GM08714 (cell line): ENCODE data around the gene DTD1.

ENCODE experiments used
- H3K4me3 ChIP-seq: fragments of 200-500 bp; sonication (Bioruptor generic); 2 replicates; pipeline ENCODE4 v1.5.1; 2014; ENCODE audit warnings: mild to moderate bottlenecking, low read length, inconsistent platforms
- ZNF274 ChIP-seq: IDR thresholded peaks from 2 replicates; pipeline ENCODE4 v1.6.1; 2012; ENCODE audit warnings: mild to moderate bottlenecking, low read depth, low read length

DTD1 gene

DNA sequence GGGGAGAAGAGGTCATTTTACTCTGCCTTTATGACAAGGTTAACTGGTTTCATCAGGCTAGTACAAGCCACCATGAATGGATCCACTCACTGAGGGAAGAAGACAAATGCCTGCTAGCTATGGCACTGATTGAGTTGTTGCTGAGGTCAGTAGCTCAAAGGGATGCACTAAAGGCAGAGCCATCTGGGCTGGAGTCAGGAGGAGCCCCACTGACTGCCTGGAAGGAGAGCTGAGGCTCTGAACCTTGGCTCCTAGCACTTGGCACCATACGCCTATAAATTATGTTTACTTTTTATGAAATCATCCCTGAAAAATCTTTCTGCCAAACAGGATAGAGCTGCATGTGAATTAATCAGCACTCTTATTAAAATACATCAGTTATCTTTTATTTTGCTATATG, 104.6 kb downstream of the DTD1 start:
- H3K4me3 ChIP-seq: no peak overlapping the region

DNA sequence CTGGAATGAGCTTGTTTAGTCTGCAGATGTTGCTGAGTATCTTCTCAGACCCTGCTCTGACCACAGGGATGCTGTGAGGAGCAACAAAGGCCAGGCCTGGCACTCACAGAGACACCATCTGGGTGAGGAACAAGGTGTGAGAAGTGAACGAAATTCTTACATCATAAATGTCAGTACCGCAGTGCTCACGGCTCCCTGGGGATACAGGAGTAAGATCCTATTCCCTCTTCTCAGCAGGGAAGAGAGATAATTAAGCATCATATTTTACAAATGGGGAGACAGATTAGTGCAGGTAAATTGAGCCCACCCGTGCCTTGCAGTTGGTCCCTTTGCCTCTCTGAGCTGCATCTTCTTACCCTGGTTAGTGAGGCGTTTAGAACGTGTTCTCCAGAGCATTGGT, 106.2 kb downstream of the DTD1 start:
- TF ChIP-seq ZNF274: no peak
- no peak overlapping the region for H3K4me3 ChIP-seq

More for the DNA sequence above, 104.6 kb downstream of the DTD1 start:
- TF ChIP-seq ZNF274: no peak

- H3K4me3 ChIP-seq: no peak overlapping the region
- no peak for TF ChIP-seq ZNF274
These were observed 107.3 kb downstream of the DTD1 start for GRCh38 chr20:18695175-18695574.

GRCh38 chr20:18698735-18699380, 111.0 kb downstream of the DTD1 start:
- H3K4me3 ChIP-seq: no peak overlapping the region
- TF ChIP-seq ZNF274: no peak

DNA sequence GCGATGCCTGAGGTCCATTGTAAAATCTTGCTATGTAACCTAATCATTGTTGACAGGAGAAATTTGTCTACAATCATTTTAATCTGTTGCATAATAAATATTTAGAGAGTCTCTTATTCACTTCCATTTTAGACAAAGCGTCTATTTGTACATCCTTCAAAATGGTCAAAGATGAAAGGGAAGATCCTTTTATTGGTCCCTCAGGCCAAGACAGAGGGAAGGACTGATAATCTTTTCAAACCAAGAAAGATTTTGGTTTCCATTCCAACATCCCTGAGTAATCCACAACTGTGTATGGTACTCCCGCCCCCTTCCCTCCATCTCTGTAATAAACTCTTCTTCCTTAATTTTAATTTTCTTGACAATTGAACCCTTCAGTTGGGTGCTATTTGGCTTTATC, 114.1 kb downstream of the DTD1 start:
- no peak overlapping the region for H3K4me3 ChIP-seq
- TF ChIP-seq ZNF274: no peak

GRCh38 chr20:18702736-18703135, 114.9 kb downstream of the DTD1 start:
- TF ChIP-seq ZNF274: no peak
- H3K4me3 ChIP-seq: no peak overlapping the region

GRCh38 chr20:18705490-18705889, 117.6 kb downstream of the DTD1 start:
- no peak for TF ChIP-seq ZNF274
- H3K4me3 ChIP-seq: no peak overlapping the region

DNA sequence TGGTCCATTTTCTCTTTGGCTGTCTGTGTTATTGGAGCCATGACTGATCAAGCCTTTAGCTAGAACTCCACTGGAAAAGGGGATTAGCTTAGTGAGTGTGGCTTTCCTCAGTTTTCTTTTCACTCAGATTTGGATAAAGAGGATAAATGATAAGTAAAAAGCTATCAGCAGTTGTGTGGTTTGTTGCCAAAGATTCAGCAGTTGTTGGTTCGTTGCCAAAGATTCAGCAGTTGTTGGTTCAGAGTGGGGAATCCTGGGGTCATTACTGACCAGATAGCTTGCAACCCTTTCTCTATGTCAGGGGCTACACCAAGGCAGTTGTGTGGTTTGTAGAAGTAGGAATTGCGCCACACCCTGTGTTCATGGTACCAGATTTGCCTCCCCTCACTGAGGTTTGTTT, 118.1 kb downstream of the DTD1 start:
- no peak for TF ChIP-seq ZNF274

GRCh38 chr20:18712131-18712530, 124.3 kb downstream of the DTD1 start:
- no peak overlapping the region for H3K4me3 ChIP-seq
- TF ChIP-seq ZNF274: no peak

More for the DNA sequence above, 118.1 kb downstream of the DTD1 start:
- H3K4me3 ChIP-seq: no peak overlapping the region

DNA sequence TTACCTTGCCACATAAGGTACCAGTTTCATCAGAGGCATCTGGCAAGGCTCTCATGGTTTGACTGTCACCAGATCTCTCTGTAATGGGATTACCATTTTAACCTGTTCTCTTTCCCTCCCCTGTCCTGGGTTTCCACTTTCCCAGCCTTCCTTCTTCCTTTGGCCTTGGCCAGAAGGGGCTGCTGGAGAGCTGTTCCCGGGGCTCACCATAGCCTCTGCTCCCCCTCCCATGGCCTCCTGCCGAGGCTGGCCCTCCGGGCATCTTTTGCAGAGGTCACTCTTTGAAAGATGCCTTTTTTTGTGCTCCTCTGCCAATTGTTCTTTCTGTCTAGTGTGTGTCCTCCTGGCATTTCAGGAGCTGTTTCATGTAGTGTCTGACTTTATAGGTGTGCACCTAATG, 125.0 kb downstream of the DTD1 start:
- H3K4me3 ChIP-seq: no peak overlapping the region

GRCh38 chr20:18715564-18715963, 127.7 kb downstream of the DTD1 start:
- TF ChIP-seq ZNF274: no peak
- no peak overlapping the region for H3K4me3 ChIP-seq

More for the DNA sequence above, 125.0 kb downstream of the DTD1 start:
- TF ChIP-seq ZNF274: no peak

GRCh38 chr20:18717062-18717461, 129.2 kb downstream of the DTD1 start:
- H3K4me3 ChIP-seq: no peak overlapping the region

DNA sequence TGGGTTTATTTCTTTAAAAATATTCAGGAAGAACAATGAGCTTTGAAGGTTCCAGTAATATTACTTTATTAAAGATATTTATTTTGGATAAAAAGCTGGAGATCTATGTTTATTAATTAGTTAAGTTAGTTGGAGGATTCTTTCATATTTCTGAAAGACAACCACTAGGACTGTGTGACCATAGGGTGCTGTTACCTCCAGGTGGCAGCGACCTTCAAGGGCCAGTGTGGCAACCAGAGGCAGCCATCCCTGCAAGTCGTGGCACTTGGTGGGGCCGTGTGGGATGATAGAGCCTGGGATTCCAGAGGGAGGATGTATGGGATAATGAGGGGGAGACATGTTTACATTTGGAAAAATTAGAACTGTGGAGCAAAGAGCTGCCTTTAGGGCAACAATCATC, 130.3 kb downstream of the DTD1 start:
- TF ChIP-seq ZNF274: no peak
- no peak overlapping the region for H3K4me3 ChIP-seq

More at GRCh38 chr20:18717062-18717461, 129.2 kb downstream of the DTD1 start:
- TF ChIP-seq ZNF274: no peak

- no peak for TF ChIP-seq ZNF274
- no peak overlapping the region for H3K4me3 ChIP-seq
These were observed 131.6 kb downstream of the DTD1 start for GRCh38 chr20:18719426-18719825.

GRCh38 chr20:18721551-18722115, 133.8 kb downstream of the DTD1 start:
- no peak for TF ChIP-seq ZNF274
- H3K4me3 ChIP-seq: no peak overlapping the region

- no peak for TF ChIP-seq ZNF274
These were observed 134.5 kb downstream of the DTD1 start for GRCh38 chr20:18722371-18722770.

More at GRCh38 chr20:18722371-18722770, 134.5 kb downstream of the DTD1 start:
- no peak overlapping the region for H3K4me3 ChIP-seq
